GF-D8 (cell line): ENCODE data around the gene CEMIP2.
"Not testable (repeated sequence)": the region's sequence is repeated elsewhere in the genome, so short reads cannot be mapped to it uniquely, and the experiment has no call there.

ENCODE experiments used
- DNase-seq: peaks from one replicate; lab custom pipeline; 2025; lab: John Stamatoyannopoulos, UW

Gene CEMIP2

DNA sequence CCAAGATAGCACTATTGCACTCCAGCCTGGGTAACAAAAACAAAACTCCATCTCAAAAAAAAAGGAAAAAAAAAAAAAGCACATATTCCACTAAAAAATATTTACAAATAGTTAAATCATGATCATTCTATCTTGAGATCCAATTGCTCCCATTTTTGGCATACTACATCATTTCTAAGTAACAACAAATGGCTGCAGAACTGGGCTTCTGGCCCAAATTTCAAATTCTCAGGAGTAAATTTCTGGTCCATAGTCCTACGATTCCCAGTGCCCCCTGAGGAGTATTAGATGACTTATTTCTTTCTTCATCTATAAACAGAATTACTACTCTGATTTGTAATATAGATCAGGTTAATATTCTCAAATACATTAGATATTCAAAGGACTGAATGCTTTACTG, 62.1 kb downstream of the CEMIP2 start:
- no peak for DNase-seq

DNA sequence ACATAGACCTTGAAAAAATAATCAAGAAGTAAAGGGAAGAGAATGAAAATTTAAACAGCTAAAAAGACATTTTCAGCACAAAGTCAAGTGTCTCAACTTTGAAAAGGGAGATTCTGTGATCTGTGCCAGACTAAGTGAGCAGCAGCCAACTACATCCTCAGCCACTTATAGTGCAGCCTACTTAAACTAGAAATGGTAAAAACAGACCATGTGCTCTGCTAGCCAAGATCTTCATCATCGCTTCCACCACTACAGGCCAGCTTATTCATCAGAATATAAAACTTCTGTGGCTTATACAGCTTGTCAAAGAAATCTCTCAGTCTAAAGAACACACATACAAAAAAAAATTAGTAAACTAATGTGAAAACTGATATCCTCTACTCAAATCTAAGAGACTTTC, 63.5 kb downstream of the CEMIP2 start:
- DNase-seq = no peak

DNA sequence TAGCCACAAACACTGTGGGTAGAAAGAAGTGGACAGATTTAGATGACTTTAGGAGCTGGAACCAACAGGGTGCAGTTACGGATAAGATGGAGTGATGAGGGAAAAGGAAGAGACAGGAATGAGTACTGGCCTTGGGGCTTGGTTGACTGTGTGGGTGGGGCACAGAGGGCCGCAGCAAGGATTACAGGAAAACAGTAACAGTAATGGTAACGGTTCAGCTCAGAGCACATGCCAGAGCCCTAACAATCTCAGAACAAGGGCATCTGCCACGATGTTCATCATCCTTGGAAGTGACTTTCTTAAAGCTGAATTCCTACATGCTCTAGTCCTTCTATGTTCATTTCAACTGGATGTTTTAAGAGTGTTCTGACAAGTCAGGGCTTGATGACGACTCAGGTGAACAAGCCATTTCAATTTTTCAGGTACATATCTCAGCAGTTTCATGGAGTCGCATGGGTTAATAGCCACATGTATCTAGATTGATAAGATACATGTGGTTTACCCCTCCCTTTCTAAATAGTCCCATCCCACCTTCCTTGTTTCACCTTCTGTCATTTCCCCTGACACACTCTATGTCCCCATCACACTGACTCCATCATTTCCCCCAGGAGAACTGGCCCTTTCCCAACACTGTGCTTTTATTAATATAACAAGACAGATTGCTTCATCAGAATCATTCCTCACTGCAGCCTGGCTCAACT, 65.0 kb downstream of the CEMIP2 start:
- no peak for DNase-seq

DNA sequence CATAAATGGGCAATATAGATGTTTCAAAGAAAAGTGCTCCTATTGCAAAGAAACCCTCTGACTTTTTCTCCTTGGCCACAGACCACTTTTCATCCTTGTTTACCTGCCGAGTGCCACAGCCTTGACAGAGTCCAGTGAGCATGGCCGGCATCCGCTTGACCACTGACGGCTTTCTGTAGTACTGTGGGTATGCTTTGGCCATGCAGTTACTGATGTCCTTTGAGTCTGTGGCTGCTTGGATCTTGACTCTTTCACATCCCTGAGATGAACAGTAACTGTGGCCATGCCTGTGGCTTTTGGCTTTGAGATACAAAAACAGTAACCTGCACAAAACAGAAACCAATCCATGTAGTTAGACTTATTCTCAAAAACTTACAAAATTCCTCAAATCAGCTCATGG, 70.4 kb downstream of the CEMIP2 start:
- DNase-seq = no peak

DNA sequence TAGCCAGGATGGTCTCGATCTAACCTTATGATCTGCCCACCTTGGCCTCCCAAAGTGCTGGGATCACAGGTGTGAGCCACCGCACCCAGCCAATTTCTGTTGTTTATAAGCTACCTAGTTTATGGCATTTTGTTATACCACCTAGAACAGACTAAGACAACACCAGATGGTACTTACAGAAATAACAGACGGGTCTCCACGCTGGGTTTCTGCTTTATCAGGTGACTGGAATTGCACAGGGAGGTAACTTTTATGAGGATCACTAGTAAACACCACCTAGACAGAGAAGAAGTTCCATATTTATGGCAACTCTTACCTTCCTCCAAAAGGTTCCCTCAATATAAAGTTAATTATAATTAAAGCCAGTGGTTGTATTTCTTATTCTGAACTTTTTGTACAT, 74.0 kb downstream of the CEMIP2 start:
- no peak for DNase-seq

DNA sequence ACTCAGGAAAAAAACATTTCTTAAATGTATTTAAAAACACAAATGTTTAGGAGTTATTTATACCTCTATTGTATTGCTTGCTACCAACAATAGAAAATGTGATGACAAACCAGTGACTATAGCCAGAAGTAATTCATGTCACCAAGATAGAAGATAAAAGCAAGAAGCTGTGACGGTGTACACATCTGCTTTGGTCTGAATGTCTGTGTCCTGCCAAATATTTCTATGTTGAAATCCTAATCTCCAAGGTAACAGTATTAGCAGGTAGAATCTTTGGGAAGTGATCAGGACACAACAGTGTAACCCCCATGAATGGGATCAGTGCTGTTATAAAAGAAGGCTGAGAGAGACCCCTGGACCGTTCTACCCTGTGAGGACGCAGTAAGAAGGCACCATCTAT, 74.7 kb downstream of the CEMIP2 start:
- DNase-seq = no peak

DNA sequence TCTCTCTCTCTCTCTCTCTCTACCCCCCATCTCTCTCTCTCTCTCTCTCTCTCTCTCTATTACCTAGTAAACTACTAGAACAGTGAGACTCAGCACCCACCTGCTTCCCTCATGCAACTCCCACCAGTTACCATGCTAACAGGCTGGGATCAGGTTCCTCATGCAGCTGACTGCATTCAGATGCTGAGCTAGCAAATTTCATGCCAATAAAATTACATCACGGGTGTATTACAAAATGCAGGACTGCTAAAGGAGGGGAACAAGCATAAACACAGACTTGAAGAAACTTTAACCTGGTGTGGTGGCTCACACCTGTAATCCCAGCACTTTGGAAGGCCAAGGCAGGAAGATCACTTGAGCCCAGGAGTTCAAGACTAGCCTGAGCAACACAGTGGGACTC, 76.0 kb downstream of the CEMIP2 start:
- DNase-seq = no peak

DNA sequence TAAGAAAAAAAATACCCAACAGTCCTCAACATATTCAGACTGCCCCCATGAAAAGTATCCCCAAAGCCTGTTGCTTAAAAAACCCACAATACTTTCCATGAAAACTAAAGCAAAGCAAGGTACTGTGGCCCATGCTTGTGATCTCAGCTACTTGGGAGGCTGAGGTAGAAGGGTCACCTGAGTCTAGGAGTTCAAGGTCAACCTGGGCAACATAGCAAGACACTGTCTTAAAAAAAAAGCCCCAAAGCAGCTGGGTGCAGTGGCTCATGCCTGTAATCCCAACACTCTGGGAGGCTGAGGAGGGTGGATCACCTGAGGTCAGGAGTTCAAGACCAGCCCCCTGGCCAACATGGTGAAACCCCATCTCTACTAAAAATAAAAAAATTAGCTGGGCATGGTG, 76.7 kb downstream of the CEMIP2 start:
- not testable (repeated sequence) for DNase-seq

DNA sequence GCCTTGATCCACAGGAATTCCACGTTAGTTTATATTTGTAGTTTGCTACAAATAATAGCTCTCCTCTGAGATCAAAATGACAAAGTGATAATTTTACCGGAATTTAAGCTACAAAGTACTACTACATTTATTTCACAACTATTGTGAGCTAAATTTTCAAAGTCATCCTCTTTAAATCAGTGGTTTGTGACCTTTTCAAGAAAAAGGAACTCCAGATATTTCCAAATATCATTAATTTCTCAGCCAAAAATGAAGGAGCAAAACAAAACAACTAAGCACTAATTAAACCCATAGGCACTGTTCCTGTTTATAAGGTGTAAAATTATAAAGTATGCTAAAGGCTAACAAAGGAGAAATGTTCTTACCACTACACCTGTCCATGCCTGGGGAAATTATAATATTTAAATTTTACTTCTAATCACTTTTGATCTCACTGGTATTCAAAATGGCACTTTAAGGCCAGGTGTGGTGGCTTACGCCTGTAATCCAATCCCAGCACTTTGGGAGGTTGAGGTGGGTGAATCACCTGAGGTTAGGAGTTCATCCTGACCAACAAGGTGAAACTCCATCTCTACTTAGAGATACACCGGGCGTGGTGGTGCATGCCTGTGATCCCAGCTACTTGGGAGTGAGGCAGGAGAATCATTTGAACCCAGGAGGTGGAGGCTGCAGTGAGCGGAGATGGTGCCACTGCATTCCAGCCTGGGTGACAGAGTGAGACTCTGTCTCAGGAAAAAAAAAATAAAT, 77.5 kb downstream of the CEMIP2 start:
- no peak for DNase-seq

DNA sequence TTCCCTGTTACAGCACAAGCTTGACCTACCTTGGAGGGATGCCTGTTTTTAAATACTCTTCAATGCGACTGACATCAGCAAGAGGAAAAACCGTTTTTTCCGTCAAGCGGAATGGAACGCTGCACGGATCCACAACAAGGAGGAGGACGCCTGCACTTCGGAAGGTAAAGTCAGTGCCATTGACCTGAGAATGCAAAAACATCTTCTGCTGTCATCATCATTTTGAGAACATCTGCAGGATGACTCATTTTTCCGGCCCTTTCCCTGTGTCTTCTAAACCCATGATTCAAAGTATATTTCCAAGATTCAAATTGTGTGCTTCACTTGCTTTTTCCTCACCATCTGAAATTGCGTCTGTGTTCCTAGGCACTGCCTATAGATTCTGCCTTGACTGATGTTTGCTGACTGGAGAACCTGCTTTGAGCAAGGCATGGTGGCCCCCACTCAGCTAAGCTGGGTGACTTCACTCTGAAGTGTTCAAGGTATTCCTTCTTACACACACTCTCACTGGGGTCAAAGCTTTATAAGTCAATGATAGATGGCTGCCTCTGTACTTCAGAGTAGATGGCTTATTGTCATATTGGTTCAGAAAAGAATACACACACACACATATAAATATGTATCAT, 78.1 kb downstream of the CEMIP2 start:
- no peak for DNase-seq

DNA sequence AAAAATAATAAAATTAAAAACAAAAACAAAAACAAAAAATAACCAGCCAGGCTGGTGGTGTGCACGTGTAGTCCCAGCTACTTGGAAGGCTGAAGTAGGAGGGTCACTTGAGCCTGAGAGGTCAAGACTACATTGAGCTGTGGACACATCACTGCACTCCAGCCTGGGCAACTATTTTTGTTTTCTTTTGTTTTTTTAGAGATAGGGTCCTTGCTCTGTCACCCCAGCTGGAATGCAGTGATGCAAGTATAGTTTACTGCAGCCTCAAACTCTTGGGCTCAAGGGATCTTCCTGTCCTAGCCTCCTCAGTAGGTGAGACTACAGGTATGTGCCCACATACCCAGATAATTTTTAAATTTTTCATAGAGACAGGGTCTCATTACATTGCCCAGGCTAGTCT, 80.6 kb downstream of the CEMIP2 start:
- DNase-seq = no peak

DNA sequence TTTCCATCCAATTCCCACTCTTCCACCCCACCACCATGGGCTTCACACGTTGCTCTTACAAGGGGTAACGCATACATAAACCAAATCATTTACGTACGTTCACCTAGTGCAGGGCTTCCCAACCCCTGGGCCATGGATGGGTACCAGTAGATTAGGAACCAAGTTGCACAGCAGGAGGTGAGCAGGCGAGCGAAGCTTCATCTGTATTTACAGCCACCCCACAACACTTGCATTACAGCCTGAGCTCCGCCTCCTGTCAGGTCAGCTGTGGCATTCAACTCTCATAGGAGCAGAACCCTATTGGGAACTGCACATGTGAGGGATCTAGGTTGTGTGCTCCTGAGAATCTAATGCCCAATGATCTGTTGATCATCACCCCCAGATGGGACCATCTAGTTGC, 82.3 kb downstream of the CEMIP2 start:
- no peak for DNase-seq

DNA sequence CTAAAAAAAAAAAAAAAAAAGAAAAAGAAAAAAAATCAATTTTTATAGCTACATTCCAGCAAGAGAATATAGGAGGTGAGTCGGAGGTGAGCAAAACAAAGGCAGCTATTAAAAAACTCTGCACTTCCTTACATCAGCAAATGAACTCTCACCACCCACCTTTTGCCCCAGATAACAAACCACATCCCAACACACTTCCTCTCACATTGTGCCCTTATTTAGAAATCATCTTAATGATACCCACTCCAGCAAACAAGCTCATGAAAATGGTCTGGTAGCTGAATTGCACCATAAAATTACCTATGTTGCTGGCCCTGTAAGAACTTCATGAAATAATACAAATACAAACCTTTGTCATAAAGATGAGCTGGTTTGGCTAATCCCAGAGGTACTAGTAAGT, 82.9 kb downstream of the CEMIP2 start:
- DNase-seq = peak; percentile 34

DNA sequence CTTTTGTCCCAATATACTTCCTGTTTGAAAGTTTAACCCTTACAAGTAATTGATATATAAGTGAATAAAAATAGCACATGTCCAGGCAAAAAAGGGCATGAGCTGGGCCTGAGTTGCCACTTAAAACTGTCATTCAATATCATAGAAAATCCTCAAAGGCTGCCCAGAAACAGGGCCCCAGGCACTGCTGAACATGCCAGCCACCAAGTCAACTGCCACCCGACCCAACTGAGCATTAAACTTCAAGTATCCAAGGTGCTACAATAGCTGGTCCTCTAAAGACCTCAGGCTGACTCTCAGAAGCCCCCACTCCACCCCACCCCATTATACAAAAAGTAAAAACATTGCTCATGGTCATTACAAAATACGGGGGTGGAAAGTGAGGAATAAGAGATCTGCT, 83.7 kb downstream of the CEMIP2 start:
- DNase-seq = no peak

DNA sequence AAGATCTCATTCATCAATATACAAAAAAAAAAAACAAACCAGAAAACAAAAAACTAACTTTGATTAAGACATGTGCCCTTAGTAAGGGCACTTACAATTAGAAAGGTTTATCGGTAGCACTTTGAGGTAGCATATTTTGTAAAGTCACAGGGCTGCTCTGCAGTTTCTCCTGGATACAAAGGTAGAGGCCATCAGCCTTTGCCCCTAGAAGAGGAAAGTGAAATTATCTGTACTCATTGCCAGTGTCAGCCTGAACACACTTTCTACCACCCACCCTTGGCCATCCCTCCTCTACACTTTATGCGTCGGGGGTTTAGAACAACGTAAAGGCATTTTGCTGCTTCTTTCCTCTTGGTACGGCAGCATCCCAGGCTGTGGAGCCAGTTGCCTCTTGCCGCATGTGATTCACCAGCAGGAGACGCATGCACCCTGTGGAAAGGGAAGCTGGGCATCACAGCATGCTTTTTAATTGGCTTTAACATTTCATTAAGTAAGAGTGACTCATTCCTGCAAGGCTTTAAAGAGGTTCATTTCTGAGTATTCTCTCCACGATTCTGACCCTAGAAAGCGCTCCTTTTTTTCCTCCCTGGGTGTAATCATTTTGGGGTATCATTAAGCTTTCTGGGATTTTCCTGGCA, 84.6 kb downstream of the CEMIP2 start:
- DNase-seq = no peak

DNA sequence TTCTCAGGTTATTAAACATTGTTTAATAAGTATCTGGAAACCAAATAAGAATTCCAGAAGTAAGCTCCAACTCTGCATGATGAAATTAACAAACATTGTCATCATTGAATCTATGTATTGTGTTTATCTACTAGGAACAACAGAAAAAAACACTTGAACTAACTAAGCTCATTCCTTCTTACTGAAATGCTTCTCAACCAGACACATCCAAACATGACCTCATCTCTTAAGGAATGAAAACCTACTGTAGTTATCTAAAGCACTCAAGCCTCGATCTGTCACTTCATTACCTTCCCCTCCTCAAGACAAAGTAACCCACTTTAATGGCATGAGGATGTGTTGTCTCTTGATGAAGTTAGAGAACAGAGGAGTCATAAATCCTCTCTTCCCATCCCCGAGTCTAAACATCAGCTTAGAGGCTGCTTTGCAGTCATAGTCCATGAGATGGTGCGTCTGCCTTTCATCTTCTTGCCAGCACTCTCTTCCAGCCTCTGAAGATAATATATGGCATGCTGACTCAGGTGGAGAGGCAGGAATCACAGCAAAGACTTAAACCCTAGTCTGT, 86.5 kb downstream of the CEMIP2 start:
- DNase-seq = no peak

DNA sequence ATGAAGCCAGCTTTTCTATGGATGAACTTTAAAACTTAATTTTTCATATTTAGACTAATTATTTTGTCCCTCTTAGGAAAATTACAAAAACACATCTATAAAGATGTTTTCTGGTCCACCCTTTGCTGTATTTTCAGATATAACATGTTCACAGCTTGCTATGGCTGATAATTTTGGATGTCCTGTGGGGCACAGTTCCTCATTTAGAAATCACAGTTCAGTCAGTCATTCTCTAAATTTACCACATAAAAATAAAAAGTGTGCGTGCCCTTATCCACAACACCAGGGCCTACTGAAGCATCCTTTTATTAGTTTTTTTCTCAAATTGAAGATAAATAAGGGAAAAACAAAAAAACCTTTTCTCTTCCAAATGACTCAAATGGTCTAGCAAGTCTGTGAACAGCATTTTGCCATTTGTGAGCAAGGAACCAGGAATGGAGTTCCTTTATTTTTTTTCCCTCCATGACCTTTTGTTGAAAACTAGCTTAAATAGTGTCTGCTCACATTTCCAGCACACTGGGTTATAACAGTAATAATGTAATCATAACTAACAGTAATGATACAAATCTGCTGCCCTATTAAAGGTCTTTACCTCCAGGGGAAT, 87.1 kb downstream of the CEMIP2 start:
- DNase-seq = no peak

DNA sequence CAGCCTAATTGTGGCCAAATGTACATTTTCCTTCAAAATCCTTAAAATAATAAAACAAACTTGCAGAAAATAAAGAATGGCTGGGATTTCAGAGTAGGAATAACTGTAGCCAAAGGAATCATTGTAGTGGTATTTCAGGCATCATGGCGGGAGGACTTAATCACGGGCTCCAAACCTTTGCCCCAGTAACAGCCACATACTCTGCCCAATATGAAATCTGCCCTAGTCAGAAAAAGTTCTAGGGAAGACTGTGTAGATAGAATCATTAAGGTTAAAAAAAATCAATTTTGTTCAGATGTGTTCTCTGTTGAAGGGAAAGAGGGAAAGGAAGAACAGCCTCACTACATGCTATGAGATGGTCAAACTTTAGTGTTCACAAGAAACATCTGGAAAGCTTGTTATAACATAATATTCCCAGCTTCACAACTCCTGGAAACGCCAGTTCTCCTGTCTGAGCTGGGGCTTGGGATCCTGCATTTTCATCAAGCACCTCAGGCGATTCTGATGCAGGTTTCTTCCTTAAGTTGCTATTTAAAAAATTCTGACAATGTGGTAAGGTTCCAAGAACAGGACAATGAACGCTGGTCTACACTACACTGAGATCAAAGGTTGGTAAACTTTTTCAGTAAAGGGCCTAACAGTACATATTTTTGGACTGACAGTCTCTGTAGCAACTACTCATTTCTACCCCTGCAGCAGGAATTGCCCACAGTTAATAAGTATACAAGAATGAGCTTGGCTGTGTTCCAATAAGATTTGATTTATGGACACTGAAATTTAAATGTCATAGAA, 87.9 kb downstream of the CEMIP2 start:
- DNase-seq = no peak

DNA sequence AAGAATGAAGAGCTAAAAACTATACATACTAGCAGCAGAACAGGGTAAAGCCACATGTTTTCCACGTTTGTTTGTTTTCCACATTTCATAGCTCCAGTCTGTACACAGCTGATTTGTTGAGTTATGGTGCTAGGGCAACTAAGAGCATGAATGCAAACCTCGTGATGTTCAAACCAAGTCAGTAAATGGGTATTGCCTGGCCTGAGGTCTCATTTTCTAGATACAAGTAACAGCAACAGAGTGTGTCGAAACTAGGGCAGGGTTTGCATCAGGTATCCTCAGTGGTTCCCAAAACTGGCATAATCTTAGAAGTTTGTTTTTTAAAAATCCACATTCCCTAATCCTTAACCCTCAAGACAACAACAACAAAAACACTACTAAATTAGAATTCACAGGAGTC, 89.3 kb downstream of the CEMIP2 start:
- DNase-seq = no peak

DNA sequence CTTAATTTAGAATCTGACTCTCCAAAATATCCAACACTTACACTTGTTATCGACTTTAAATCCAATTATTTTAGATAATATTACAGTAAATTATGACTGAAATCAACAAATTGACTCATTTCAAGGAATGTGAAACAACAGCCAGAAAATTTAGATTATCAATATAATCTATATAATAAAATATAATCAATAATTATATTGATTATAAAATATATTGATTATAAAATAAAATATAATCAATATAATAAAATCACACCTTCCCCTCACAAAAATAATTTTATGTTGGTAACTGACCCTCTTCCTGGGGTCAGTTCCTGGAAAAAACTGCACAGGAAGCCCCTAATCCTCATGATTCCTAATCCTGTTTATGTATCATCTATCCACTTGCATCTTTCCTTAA, 91.1 kb downstream of the CEMIP2 start:
- DNase-seq = no peak

DNA sequence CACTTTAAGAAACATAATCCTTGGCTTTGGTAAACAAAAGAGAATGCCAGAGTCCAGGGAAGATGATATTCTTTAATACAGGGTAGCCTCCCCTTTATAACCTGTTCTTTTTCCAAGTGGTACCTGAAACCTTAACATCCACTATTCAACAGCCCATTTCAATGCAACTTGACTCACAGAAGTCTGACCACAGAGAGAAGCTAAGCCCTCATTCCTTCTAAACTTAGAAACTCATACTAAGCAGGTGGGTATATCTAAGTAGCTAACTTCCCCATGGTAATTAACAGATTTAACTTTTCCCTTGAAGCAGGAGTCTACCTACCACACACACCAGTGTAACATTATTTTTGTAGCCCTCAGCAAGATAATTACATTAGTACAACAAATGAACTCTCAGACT, 91.9 kb downstream of the CEMIP2 start:
- DNase-seq = no peak

DNA sequence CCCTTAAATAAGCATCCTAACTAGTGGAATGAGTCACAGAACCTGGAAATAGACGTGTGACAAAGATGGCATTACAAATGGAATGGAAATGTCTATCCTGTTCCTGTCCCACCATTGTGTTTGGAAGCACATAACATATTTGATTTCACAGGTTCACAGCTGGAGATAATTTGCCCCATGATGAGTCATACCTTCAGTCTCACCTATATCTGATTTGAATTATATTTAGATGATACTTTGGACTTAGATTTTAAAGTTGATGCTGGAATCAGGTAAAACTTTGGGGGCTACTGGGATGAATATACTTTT, 92.5 kb downstream of the CEMIP2 start:
- no peak for DNase-seq
